ENCODE measurements around the gene BCL2. TPM values are rescaled to one million over a fixed set of nuclear protein-coding genes. Genes with fewer than 3 reads are reported as not detected.

BCL2 gene
- 2.2 to 2.6 TPM (median 2.3 TPM) in 3 replicates for total RNA-seq (2021)
- Bru-seq, nascent RNA: percentile 37 among the genes with signal in this experiment
- long read RNA-seq, experiment 1, full-length matches to known transcripts: 4 of 8 reads
- long read RNA-seq, experiment 1, partial matches to known transcripts: 1 of 8 reads
- long read RNA-seq, experiment 1, other reads (novel, unspliced or antisense): 3 of 8 reads
- long read RNA-seq, experiment 2, partial matches to known transcripts: 1 of 4 reads
- long read RNA-seq, experiment 2, other reads (novel, unspliced or antisense): 3 of 4 reads
- long read RNA-seq, experiment 3: 0 reads

DNA sequence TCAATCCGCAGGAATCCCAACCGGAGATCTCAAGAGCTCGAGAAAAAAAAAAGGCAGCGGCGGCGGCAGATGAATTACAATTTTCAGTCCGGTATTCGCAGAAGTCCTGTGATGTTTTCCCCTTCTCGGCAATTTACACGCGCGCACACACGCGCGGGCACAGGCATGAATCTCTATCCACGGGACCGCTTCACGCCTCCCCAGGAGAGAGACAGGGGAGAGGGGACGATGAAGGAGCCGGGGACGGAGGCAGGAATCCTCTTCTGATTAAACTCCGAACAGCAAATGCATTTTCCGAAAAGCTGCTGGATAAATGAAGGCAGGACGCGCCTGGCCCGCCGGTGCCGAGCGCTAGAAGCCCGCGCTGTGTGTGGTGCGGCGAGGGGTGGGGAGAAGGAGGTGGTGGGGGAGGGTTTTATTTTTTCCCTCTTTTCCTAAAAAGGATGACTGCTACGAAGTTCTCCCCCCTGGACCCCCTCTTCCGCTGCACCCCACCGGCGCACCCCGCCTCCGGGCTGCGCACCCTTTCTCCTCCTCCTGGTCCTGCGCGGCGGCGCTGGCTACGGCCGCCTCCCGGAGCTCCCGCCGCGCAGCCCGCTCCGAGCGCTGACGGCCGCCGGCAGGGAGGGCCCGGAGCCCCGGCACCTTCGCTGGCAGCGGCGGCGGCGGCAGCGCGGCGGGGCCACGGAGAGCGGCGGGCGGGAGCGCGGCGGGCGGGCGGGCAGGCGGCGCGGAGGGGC is at the start of gene BCL2:
BCL2 (minus strand) TSS at position 387 of the 740 bp plus-strand sequence.
- DNase-seq (ENCODE audit: low spot score): peak; percentile 43
- ChIA-PET POLR2A (interaction anchor here (1.2 kb wide), 1 partner anchor 294 kb away, joined by 4 read pairs; no protein-coding TSS in a partner anchor), CTCF (interaction anchor here (0.7 to 2.2 kb wide), 7 partner anchors 20 to 303 kb away, joined by 3 to 16 read pairs (median 4); no protein-coding TSS in a partner anchor)
- Mint-ChIP-seq H3K9me3 (no peaks in the 10 kb centered on the region), H3K27ac (no peak within 1 kb of the TSS), H3K4me3 (peak within 1 kb of the TSS; percentile 91), H3K4me1 (peaks cover 24% of the 10 kb centered on the region), H3K27me3 (ENCODE audit: low read depth) (peaks cover 41% of the 10 kb centered on the region), H3K36me3 (no peaks in the 10 kb centered on the region)
- no peak for TF ChIP-seq PREB (CRISPR knock-in tag; IDR thresholded peaks at IDR 0.05; ENCODE audit: borderline replicate concordance)
- TF ChIP-seq E2F1 (CRISPR knock-in tag; IDR thresholded peaks at IDR 0.05): no peak
- TF ChIP-seq JAZF1 (CRISPR knock-in tag; IDR thresholded peaks at IDR 0.05): no peak
- TF ChIP-seq ZSCAN18 (CRISPR knock-in tag; IDR thresholded peaks at IDR 0.05): no peak
- no peak for TF ChIP-seq ZNF416 (CRISPR knock-in tag; IDR thresholded peaks at IDR 0.05)
- no peak for TF ChIP-seq KAT7 (CRISPR knock-in tag; IDR thresholded peaks at IDR 0.05; ENCODE audit: borderline replicate concordance)
- no peak for TF ChIP-seq ZNF219 (CRISPR knock-in tag; IDR thresholded peaks at IDR 0.05; ENCODE audit: borderline replicate concordance)
- no peak for TF ChIP-seq ZNF263 (CRISPR knock-in tag; IDR thresholded peaks at IDR 0.05; ENCODE audit: low read depth)
- no peak for TF ChIP-seq ESRRA (CRISPR knock-in tag; IDR thresholded peaks at IDR 0.05; ENCODE audit: borderline replicate concordance)
- no peak for TF ChIP-seq ZBTB21 (CRISPR knock-in tag; IDR thresholded peaks at IDR 0.05; ENCODE audit: borderline replicate concordance)
- TF ChIP-seq ATF2 (CRISPR knock-in tag; IDR thresholded peaks at IDR 0.05; ENCODE audit: borderline replicate concordance, low read depth): no peak
- TF ChIP-seq AR (CRISPR knock-in tag; IDR thresholded peaks at IDR 0.05): no peak
- TF ChIP-seq, protein P1, sequence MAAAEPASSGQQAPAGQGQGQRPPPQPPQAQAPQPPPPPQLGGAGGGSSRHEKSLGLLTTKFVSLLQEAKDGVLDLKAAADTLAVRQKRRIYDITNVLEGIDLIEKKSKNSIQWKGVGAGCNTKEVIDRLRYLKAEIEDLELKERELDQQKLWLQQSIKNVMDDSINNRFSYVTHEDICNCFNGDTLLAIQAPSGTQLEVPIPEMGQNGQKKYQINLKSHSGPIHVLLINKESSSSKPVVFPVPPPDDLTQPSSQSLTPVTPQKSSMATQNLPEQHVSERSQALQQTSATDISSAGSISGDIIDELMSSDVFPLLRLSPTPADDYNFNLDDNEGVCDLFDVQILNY (CRISPR knock-in tag; IDR thresholded peaks at IDR 0.05): no peak
- no peak for TF ChIP-seq NFATC4 (CRISPR knock-in tag; IDR thresholded peaks at IDR 0.05)
- no peak for TF ChIP-seq SP1 (CRISPR knock-in tag; conservative IDR thresholded peaks at IDR 0.05)
- no peak for TF ChIP-seq FOXK1 (CRISPR knock-in tag; IDR thresholded peaks at IDR 0.05)
- peak; percentile 14 for ATAC-seq
